Omental fat pad (tissue), 4 donors: ENCODE results near the gene UBE3B. TPM values are rescaled to one million over a fixed set of nuclear protein-coding genes. Genes with fewer than 3 reads are reported as not detected.

Experiments used
- ATAC-seq: fragments of 150-250 bp; one replicate; pipeline ENCODE4 v1.9.1; 2016; ENCODE audit warnings: mild to moderate bottlenecking, moderate library complexity; ENCODE audit not compliant: low FRiP score
- DNase-seq: peaks from one replicate; pipeline ENCODE4 v3.0.0-alpha.2; 2019; ENCODE audit warnings: low spot score
- CTCF ChIP-seq, 3 donors: fragments of 450-650 bp; IDR thresholded peaks; one replicate each; pipeline ENCODE4 v1.5.1; 2016 to 2017; ENCODE audit warnings: antibody characterized with exemption in 3 of 3, mild to moderate bottlenecking in 3 of 3, moderate library complexity in 2 of 3
- total RNA-seq, 4 donors: library from RNA; depleted of rRNA; stranded (reverse); fragments of >200 nt; gene quantifications; one replicate each; pipeline ENCODE4 v1.1.0, GENCODE V29; 2016

The UBE3B gene
- total RNA-seq, 4 donors from 2014 or later, result 36.6 to 82.4 (median 40.1) TPM

GRCh38 chr12:109573914-109574244, 96.4 kb downstream of the UBE3B start:
- DNase-seq (no peak), ATAC-seq (no peak)
- TF ChIP-seq CTCF (IDR thresholded peaks at IDR 0.05), result no peak

DNA sequence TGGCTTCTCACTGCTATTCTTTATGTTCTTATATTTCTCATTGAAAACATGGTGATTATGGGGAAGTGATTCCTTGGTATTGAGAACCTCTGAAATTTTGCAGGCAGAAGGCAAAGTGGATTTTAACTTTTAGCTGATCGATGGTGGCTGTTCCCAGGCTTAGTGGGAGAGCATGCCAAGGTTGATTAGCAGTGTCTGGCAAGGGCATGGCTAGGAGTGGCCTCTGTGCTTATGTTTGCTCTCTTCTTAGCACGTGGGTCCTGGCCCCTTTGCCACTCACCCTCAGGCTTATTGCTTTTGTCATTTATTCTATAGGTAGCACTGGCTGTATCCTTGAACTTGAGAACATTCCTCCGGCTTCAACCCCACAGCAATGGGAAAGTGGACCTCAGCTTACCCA, 98.2 kb downstream of the UBE3B start:
- no peak for ATAC-seq
- no peak for DNase-seq

DNA sequence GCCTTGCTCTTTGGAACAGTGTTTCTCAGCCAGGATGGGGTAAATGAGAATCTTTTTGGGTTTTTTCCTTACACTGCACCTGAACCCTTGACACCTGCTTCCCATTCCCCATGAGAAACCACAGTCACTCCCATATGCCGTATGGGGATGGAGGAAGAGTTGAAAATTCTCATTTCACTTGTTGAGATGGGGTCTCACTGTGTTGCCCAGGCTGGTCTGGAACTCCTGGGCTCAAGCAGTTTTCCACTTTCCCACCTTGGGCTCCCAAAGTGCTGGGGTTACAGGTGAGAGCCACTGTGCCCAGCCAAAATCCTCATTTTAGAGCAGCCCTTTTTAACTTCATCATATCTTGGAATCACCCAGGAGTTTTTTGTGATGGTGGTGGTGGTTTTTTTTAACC, 99.9 kb downstream of the UBE3B start:
- DNase-seq (no peak), ATAC-seq (no peak)
- TF ChIP-seq CTCF (IDR thresholded peaks at IDR 0.05), result no peak

More for the DNA sequence above, 98.2 kb downstream of the UBE3B start:
- no peak for TF ChIP-seq CTCF (IDR thresholded peaks at IDR 0.05)

- no peak for DNase-seq
- ATAC-seq, result no peak
- TF ChIP-seq CTCF (IDR thresholded peaks at IDR 0.05), result no peak
Observed at GRCh38 chr12:109578330-109578927, 101.0 kb downstream of the UBE3B start.

GRCh38 chr12:109579639-109580038, 102.2 kb downstream of the UBE3B start:
- ATAC-seq (no peak), DNase-seq (no peak)
- TF ChIP-seq CTCF (IDR thresholded peaks at IDR 0.05), result no peak

GRCh38 chr12:109580272-109580671, 102.8 kb downstream of the UBE3B start:
- DNase-seq (no peak), ATAC-seq (no peak)
- TF ChIP-seq CTCF (IDR thresholded peaks at IDR 0.05), result no peak

GRCh38 chr12:109580684-109581333, 103.4 kb downstream of the UBE3B start:
- DNase-seq (no peak), ATAC-seq (no peak)
- TF ChIP-seq CTCF (IDR thresholded peaks at IDR 0.05), result no peak
